Panc1 (cell line): Measurements from ENCODE around the gene EPB41L4B.

Experiments used
- POLR2AphosphoS5 ChIP-seq: IDR thresholded peaks from 2 replicates; pipeline ENCODE4 v1.6.1; 2012; ENCODE audit warnings: mild to moderate bottlenecking, low read depth, low read length, moderate library complexity
- SIN3A ChIP-seq: IDR thresholded peaks from 2 replicates; pipeline ENCODE4 v1.6.1; 2012; ENCODE audit warnings: low read depth, mild to moderate bottlenecking, low read length, moderate library complexity, borderline replicate concordance; ENCODE audit not compliant: insufficient read depth
- TCF7L2 ChIP-seq: IDR thresholded peaks from 2 replicates; pipeline ENCODE4 v1.6.1; 2011; ENCODE audit warnings: mild to moderate bottlenecking, low read depth, low read length, inconsistent platforms
- TF ChIP-seq, protein P1 (sequence below): fragments of 450-650 bp; IDR thresholded peaks from 2 replicates; pipeline ENCODE4 v1.5.1; 2017; ENCODE audit warnings: mild to moderate bottlenecking

DNA sequence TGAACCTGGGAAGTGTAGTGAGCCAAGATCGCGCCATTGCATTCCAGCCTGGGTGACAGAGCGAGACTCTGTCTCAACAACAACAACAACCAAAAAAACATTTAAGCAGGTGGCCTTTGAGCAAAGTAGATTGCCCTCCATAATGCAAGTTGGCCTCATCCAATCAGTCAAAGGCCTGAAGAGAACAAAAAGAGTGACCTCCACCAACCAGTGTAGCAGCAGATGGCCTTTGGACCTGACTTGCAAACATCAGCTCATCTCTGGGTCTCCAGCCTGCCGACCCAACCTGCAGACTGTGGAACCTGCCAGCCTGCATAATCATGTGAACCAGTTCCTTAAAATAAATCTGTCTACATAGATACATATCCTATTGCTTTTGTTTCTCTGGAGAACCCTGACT, 161.3 kb downstream of the EPB41L4B start:
- TF ChIP-seq POLR2AphosphoS5 (no peak), SIN3A (no peak), TCF7L2 (no peak)
- TF ChIP-seq, protein P1, sequence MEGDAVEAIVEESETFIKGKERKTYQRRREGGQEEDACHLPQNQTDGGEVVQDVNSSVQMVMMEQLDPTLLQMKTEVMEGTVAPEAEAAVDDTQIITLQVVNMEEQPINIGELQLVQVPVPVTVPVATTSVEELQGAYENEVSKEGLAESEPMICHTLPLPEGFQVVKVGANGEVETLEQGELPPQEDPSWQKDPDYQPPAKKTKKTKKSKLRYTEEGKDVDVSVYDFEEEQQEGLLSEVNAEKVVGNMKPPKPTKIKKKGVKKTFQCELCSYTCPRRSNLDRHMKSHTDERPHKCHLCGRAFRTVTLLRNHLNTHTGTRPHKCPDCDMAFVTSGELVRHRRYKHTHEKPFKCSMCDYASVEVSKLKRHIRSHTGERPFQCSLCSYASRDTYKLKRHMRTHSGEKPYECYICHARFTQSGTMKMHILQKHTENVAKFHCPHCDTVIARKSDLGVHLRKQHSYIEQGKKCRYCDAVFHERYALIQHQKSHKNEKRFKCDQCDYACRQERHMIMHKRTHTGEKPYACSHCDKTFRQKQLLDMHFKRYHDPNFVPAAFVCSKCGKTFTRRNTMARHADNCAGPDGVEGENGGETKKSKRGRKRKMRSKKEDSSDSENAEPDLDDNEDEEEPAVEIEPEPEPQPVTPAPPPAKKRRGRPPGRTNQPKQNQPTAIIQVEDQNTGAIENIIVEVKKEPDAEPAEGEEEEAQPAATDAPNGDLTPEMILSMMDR: no peak
